Erythroblast (primary cell): ENCODE data around the gene CMIP.
A peak's percentile ranks its signal among the peaks of the same experiment; 100 is the strongest.

Source experiments
- DNase-seq, 2 experiments: peaks; one replicate each; lab custom pipeline; 2025; lab: John Stamatoyannopoulos, UW
- GATA1 ChIP-seq: IDR thresholded peaks from 2 replicates; pipeline ENCODE4 v1.6.1; 2011; ENCODE audit warnings: low read depth, mild to moderate bottlenecking, control low read depth, low read length, moderate library complexity
- POLR2A ChIP-seq: IDR thresholded peaks from 2 replicates; pipeline ENCODE4 v1.6.1; 2011; ENCODE audit warnings: mild to moderate bottlenecking, low read length

CMIP gene

GRCh38 chr16:81632392-81633146 is 188.0 kb downstream of the CMIP start:
- no peak for TF ChIP-seq GATA1
- peak; percentile 35 for TF ChIP-seq POLR2A
- DNase-seq = peak; percentile 30 to 63

DNA sequence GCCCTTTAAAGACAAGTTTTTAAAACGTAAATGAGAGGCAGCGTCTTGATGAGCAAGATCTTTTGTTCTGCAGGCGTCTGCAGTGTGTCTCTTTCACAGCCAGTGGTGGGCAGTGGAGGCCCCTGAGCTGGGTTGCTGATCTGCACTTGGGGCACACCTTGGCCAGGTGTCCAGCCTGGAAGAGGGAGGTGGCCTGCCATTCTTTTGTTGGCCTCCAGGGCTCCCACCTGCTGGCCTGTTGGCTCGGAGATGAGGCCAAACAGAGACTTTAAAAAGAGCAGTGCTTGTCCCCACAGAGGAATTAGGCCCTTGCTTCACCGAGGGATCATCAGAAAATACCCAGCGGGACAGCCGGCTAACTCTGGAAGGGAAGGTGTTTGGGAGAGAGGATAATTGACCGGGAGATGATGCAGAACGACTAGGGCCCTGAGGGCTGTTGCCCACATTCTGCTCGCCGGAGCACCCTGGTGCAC is 188.6 kb downstream of the CMIP start:
- DNase-seq = no peak

DNA sequence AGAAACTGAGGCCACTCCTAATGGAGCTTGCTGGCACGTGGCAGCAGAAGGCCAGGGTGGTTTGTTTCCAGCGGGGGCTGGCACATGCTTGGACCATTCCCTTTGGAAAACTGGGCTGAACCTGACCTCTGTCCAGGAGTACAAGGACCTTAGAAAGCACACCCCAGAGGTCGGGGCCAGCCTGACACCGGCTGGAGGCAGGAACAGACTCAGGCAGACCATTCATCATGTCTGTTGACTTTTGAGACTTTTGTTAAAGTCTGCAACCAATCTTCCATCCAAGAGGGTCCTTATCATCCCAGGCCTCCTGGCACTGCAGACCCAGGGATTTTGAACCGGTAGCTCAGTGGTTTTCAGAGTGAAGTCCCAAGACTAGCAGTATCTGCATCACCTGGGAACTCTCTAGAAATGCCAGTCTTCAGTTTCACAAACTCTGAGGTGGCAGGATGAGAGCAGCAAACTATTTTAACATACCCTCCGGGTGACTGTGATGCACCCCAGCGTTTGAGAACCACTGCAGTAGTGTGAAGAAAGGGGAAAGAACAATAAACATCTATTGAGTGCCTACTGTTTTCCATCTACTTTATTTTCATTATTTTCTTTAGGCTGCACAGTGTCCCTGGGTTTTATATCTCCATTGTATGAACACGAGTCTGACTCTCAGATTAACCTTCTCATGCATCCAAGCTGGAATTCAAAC is 189.2 kb downstream of the CMIP start:
- TF ChIP-seq GATA1 = no peak
- TF ChIP-seq POLR2A = no peak
- DNase-seq = peak in 1 of 2 experiments; percentile 29

More for the DNA sequence above, 188.6 kb downstream of the CMIP start:
- TF ChIP-seq POLR2A = no peak
- TF ChIP-seq GATA1 = no peak

DNA sequence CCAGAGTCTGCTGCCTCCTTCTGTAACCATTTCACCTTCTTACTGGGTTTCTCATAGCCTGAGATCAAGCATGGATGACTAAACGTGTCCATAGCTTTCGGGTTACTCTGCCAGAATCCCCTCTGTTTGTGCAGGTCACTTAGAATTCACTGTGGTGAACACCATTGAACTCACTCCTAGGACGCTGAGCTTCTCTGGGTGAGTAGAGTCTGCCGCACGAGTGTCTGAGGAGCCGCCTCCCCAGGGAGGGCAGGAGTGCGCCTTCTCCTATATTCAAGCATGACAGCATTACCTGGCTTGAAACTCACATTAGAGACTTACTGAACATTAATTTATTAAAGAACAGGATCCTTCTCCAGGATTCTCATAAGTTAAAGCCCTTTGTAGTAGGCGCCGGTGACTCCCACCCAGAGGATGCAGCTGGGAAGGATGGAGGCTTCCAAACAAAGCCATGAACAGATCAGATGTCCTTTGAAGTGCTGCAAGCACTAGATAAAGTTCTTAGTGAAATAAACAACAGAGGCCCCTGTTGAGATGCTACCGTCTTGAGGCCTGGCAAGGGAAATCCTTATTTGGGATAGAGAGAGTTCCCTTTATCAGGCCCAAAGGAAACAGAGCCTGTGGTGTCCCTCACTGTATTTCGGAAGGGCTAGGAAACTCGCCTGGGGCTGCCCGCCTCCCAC is 189.9 kb downstream of the CMIP start:
- TF ChIP-seq GATA1 (no peak), POLR2A (no peak)
- peak; percentile 37 to 60 for DNase-seq

DNA sequence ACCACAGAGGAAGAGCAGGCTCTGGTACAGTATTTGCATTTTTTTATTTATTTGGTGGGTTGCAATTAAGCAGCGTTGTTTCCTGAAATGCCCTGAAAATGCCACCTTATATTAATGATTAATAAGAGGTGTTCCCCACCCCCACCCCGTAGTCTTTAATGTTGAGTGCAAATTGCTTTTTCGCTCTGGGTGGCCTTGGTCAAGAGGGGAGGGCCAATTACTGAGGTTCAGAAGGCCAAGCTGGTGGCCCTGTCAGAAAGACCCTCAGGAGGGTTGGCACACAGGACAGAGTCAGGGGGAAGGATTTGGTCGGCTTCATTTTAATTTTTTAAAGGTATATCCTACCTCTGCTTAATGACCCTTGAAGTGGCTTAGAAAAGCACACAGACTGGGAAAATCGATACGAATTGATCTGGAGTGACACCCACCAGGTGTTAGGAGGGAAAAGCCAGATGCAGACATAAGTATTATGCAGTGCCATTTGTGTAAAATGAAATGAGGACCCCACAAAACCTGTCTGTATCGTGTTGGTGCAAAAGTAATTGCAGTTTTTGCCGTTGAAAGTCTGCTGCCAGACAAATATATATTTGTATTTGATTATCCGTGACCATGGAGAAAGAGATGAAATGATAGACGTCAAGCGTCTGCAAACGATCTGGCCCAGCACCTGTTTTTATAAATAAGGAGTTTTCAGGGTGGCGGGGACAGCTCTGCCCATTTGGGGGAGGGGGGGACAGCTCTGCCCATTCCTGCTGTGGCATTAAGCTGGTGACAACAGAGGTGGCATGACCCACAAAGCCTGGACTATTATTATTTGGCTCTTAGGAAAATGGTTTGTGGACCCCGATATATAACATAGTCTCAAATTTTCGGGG is 190.7 kb downstream of the CMIP start:
- DNase-seq = peak in 1 of 2 experiments; percentile 29
- peak; percentile 29 for TF ChIP-seq POLR2A
- TF ChIP-seq GATA1 = no peak

- TF ChIP-seq POLR2A (no peak), GATA1 (no peak)
- DNase-seq = peak; percentile 39 to 46
These were observed 191.8 kb downstream of the CMIP start for GRCh38 chr16:81636298-81636993.

DNA sequence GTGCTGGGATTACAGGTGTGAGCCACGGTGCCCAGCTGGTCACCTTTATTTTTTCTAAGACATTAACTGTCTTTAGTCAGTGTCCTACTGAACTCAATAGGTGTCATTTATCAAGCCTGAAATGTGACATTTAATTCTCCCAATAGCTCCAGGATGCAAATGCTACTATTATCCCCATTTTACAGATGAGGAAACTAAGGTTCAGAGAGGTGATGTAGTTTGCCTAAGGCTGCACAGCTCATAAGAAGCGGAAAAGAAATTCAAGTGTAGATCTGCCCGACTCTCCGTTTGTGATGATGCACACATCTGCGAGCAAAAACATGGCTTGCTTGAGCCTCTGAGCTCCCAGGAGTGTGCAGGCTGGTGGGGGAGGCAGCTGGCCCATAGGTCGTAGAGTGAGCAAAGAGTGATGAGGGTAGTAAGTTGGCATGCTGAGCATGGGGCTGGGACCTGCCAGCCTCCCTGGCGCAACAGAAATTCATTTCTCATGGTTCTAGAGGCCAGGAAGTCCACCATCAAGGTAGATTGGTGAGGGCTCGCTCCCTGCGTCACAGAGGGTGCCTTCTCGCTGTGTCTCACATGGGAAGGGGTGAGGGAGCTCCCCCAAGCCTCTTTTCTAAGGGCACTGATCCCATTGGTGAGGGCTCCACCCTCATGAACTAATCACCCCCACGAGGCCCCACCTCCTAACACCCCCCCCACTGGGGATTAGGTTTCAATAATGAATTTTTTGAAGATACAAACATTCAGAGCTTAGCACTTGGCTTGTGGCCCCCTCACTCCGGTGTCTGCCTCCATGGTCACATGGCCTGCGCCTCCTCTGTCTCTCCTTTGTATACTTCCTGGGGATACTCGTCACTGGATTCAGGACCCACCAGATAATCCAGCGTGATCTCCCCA is 193.0 kb downstream of the CMIP start:
- no peak for DNase-seq
- TF ChIP-seq GATA1 (no peak), POLR2A (no peak)

- TF ChIP-seq GATA1 = no peak
- no peak for TF ChIP-seq POLR2A
- DNase-seq = no peak
These were observed 193.8 kb downstream of the CMIP start for GRCh38 chr16:81638286-81638945.

- TF ChIP-seq GATA1 = no peak
- no peak for TF ChIP-seq POLR2A
- DNase-seq = no peak
These were observed 194.7 kb downstream of the CMIP start for GRCh38 chr16:81639348-81639747.

DNA sequence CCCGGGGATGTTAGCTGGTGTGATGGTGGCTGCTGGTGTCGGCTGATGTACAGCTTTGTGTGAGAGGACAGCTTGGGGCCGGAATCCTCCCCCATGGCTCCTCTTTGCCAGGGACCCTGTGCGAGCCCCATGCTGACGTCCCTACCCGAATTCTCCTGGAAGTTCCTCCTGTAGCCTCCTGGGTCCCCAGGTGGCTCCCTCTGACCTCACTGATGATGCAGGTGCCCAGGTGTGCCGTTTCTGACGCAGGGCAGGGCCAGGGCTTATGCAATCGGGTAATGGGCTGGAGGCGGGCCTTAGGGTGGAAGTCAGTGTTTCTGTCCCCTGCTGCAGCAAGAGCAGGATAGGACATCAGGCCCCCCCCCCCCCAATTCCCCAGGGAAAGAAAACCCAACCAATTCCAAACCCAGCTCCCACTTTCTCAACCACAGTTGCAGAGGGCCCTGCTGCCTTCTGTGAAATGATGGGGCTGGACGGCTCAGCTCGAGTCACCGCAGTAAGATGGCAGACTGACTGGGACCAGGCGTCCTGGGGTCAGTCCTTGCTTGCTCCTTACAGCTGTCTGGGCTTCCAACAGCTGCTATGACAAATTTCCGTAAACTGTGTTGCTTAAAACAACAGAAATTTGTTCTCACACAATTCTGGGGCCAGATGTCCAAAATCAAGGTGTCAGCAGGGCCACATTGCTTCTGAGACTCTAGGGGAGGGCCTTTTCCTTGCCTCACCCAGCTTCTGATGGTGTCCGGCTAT is 195.5 kb downstream of the CMIP start:
- TF ChIP-seq POLR2A (no peak), GATA1 (no peak)
- DNase-seq = no peak

- TF ChIP-seq POLR2A = no peak
- TF ChIP-seq GATA1 = no peak
- no peak for DNase-seq
These were observed 196.1 kb downstream of the CMIP start for GRCh38 chr16:81640681-81641070.
